Measurements from ENCODE around the gene PTGES2. TPM values are rescaled to one million over a fixed set of nuclear protein-coding genes. Genes with fewer than 3 reads are reported as not detected.

PTGES2 gene
- polyA plus RNA-seq, 1 donor from 2014 or later, result 55.9 TPM

DNA sequence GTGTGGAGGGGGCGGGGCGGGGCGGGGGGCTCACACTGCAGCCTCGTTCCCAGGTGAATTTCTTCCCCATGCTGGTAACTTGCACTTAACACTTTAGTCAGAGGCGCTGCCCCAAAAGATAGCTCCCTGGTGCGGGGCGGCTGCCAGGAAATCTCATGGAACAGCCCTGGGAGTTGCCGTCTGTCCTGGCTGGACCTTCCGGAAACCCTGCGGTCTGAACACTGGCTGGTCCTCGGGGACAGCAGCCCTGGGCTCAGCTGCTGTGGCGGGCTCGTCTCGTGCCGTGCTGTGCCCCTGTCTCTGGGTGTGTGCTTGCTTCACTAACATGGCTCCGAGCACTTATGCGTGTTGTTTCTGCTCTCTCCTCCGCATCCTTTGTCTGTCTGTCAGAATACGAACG is 25.8 kb downstream of the PTGES2 start:
- Histone ChIP-seq H3K36me3 (ENCODE audit: insufficient read depth, low read length) (no peaks in the 10 kb centered on the region), H3K27ac (ENCODE audit: low read length) (no peak overlapping the region), H2AFZ (ENCODE audit: low read depth, low read length) (no peak overlapping the region)

DNA sequence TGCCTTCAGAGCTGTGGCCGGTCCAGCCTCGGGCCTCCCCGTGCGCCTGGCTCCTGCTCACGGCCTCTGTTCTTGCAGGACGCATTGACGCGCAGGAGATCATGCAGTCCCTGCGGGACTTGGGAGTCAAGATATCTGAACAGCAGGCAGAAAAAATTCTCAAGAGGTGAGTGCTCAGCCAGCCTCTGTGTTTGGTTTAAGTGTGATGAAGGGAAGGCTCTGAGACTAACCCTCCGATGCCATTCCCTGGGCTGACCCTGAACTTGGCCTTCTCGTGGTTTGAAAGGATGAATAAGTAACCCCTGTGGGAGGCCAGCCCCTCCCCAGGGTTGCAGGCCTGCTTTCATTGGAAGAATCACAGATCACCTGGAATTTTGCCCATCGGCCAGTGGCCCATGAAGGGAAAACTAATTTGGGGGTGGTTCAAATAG is 26.3 kb downstream of the PTGES2 start:
- H3K79me2 ChIP-seq (replicated peaks; ENCODE audit: insufficient read depth, low read length), result no peaks in the 10 kb centered on the region

More for the DNA sequence above, 25.8 kb downstream of the PTGES2 start:
- no peaks in the 10 kb centered on the region for H3K79me2 ChIP-seq (replicated peaks; ENCODE audit: insufficient read depth, low read length)
- no peaks in the 10 kb centered on the region for H3F3A ChIP-seq (ENCODE audit: insufficient read depth, low read length, poor library complexity, severe bottlenecking)
- no peak overlapping the region for H3K9ac ChIP-seq (ENCODE audit: low read length)
- H3K4me3 ChIP-seq (ENCODE audit: low read length), result no peak overlapping the region
- TF ChIP-seq SMC3 (conservative IDR thresholded peaks at IDR 0.05; ENCODE audit: poor library complexity) (no peak), TAF1 (IDR thresholded peaks at IDR 0.05; ENCODE audit: low read depth) (no peak), RAD21 (conservative IDR thresholded peaks at IDR 0.05) (no peak)
- no peaks in the 10 kb centered on the region for H3K9me3 ChIP-seq (ENCODE audit: low read length)
- H3K9me2 ChIP-seq (ENCODE audit: insufficient read depth, low read length), result no peaks in the 10 kb centered on the region
- H4K20me1 ChIP-seq (ENCODE audit: insufficient read depth), result no peaks in the 10 kb centered on the region
- no peak overlapping the region for H3K4me2 ChIP-seq (ENCODE audit: low read length)
- H3K27me3 ChIP-seq (ENCODE audit: insufficient read depth, low read depth, low read length), result no peaks in the 10 kb centered on the region

More for the DNA sequence above, 26.3 kb downstream of the PTGES2 start:
- Histone ChIP-seq H3K27me3 (ENCODE audit: insufficient read depth, low read depth, low read length) (no peaks in the 10 kb centered on the region), H3K4me2 (ENCODE audit: low read length) (no peak overlapping the region), H4K20me1 (ENCODE audit: insufficient read depth) (no peaks in the 10 kb centered on the region), H3K4me3 (ENCODE audit: low read length) (no peak overlapping the region), H3K9me2 (ENCODE audit: insufficient read depth, low read length) (no peaks in the 10 kb centered on the region), H3F3A (ENCODE audit: insufficient read depth, low read length, poor library complexity, severe bottlenecking) (no peaks in the 10 kb centered on the region), H3K27ac (ENCODE audit: low read length) (no peak overlapping the region), H2AFZ (ENCODE audit: low read depth, low read length) (no peak overlapping the region), H3K9me3 (ENCODE audit: low read length) (no peaks in the 10 kb centered on the region), H3K9ac (ENCODE audit: low read length) (no peak overlapping the region), H3K36me3 (ENCODE audit: insufficient read depth, low read length) (no peaks in the 10 kb centered on the region)
- TF ChIP-seq POLR2AphosphoS5 (IDR thresholded peaks at IDR 0.05), result no peak
- TF ChIP-seq, protein P1, sequence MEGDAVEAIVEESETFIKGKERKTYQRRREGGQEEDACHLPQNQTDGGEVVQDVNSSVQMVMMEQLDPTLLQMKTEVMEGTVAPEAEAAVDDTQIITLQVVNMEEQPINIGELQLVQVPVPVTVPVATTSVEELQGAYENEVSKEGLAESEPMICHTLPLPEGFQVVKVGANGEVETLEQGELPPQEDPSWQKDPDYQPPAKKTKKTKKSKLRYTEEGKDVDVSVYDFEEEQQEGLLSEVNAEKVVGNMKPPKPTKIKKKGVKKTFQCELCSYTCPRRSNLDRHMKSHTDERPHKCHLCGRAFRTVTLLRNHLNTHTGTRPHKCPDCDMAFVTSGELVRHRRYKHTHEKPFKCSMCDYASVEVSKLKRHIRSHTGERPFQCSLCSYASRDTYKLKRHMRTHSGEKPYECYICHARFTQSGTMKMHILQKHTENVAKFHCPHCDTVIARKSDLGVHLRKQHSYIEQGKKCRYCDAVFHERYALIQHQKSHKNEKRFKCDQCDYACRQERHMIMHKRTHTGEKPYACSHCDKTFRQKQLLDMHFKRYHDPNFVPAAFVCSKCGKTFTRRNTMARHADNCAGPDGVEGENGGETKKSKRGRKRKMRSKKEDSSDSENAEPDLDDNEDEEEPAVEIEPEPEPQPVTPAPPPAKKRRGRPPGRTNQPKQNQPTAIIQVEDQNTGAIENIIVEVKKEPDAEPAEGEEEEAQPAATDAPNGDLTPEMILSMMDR (IDR thresholded peaks at IDR 0.05; ENCODE audit: poor library complexity, severe bottlenecking), result no peak
- TF ChIP-seq EZH2 (IDR thresholded peaks at IDR 0.05; ENCODE audit: borderline replicate concordance, insufficient read depth, low read length, poor library complexity, severe bottlenecking), result no peak
- TF ChIP-seq TAF1 (IDR thresholded peaks at IDR 0.05; ENCODE audit: low read depth), result no peak
- no peak for TF ChIP-seq MXI1 (conservative IDR thresholded peaks at IDR 0.05; ENCODE audit: poor library complexity, severe bottlenecking)
- TF ChIP-seq SMC3 (conservative IDR thresholded peaks at IDR 0.05; ENCODE audit: poor library complexity), result no peak
- no peak for TF ChIP-seq RAD21 (conservative IDR thresholded peaks at IDR 0.05)
- TF ChIP-seq, protein P2, sequence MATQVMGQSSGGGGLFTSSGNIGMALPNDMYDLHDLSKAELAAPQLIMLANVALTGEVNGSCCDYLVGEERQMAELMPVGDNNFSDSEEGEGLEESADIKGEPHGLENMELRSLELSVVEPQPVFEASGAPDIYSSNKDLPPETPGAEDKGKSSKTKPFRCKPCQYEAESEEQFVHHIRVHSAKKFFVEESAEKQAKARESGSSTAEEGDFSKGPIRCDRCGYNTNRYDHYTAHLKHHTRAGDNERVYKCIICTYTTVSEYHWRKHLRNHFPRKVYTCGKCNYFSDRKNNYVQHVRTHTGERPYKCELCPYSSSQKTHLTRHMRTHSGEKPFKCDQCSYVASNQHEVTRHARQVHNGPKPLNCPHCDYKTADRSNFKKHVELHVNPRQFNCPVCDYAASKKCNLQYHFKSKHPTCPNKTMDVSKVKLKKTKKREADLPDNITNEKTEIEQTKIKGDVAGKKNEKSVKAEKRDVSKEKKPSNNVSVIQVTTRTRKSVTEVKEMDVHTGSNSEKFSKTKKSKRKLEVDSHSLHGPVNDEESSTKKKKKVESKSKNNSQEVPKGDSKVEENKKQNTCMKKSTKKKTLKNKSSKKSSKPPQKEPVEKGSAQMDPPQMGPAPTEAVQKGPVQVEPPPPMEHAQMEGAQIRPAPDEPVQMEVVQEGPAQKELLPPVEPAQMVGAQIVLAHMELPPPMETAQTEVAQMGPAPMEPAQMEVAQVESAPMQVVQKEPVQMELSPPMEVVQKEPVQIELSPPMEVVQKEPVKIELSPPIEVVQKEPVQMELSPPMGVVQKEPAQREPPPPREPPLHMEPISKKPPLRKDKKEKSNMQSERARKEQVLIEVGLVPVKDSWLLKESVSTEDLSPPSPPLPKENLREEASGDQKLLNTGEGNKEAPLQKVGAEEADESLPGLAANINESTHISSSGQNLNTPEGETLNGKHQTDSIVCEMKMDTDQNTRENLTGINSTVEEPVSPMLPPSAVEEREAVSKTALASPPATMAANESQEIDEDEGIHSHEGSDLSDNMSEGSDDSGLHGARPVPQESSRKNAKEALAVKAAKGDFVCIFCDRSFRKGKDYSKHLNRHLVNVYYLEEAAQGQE (IDR thresholded peaks at IDR 0.05; ENCODE audit: borderline replicate concordance), result no peak
- TF ChIP-seq EP300 (conservative IDR thresholded peaks at IDR 0.05; ENCODE audit: poor library complexity, severe bottlenecking), result no peak

All from neural cell (in vitro differentiated cells).